Skeletal muscle satellite cell (primary cell): Measurements from ENCODE around the gene RNF43.

ENCODE experiments used
- H3K27me3 ChIP-seq: 2 replicates; pipeline ENCODE4 v1.7.0; 2013; ENCODE audit warnings: low read length; ENCODE audit not compliant: control insufficient read depth, insufficient read depth
- H3K36me3 ChIP-seq: 2 replicates; pipeline ENCODE4 v1.7.0; 2013; ENCODE audit warnings: mild to moderate bottlenecking, control low read depth, low read length; ENCODE audit not compliant: insufficient read depth
- H3K4me1 ChIP-seq: 2 replicates; pipeline ENCODE4 v1.7.0; 2013; ENCODE audit warnings: low read length; ENCODE audit not compliant: control insufficient read depth, insufficient read depth
- H3K4me2 ChIP-seq: 2 replicates; pipeline ENCODE4 v1.7.0; 2013; ENCODE audit warnings: mild to moderate bottlenecking, low read length
- H3K4me3 ChIP-seq: 2 replicates; pipeline ENCODE4 v1.7.0; 2013; ENCODE audit warnings: low read length
- H3K9ac ChIP-seq: 2 replicates; pipeline ENCODE4 v1.7.0; 2013; ENCODE audit warnings: mild to moderate bottlenecking, low read depth, low read length, moderate library complexity
- H3K9me3 ChIP-seq: replicated peaks from 2 replicates; pipeline ENCODE4 v1.7.0; 2013; ENCODE audit warnings: mild to moderate bottlenecking, control low read depth, low read length

RNF43 gene

DNA sequence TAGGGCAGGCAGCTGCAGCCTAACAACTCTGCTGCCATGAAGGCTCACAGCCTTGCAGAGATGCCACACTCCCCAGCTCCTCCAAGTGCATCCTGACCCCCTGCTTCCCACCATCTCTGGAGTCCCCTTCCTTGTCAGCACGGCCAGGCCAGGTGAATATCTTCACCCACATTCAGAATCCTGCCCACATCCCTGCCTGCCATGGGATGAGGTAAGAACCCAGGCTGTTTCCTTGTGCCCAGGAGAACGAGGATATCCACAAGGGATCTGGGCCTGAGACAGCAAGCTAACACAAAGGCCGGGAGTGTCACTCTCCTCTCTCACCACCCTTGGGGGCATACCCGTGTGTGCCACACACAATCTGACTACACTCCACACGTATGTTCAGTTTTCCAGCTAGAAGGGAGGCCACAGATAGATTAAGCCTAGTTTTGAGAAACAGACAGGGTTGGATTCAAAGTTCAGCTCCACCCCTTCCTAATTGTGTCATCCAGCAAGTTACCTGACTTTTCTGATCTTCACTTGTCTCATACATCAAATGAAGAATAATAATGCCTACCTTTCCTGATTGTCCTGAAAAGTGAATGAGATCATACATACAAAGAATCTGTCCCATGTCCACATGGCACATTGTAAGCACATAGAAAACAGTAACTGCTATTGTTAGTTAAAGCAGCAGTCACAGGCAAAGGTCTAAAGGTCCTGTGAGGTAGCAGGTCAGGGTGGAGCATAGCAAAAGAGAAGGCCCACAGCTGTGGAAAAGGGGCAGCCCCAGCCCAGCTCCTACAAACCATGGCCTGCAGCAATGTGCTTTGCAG lies 47.9 kb downstream of the RNF43 start:
- Histone ChIP-seq H3K4me2 (no peak overlapping the region), H3K9me3 (no peaks in the 10 kb centered on the region), H3K36me3 (no peaks in the 10 kb centered on the region), H3K9ac (no peak overlapping the region), H3K4me1 (no peaks in the 10 kb centered on the region), H3K4me3 (no peak overlapping the region), H3K27me3 (peaks cover 29% of the 10 kb centered on the region)

DNA sequence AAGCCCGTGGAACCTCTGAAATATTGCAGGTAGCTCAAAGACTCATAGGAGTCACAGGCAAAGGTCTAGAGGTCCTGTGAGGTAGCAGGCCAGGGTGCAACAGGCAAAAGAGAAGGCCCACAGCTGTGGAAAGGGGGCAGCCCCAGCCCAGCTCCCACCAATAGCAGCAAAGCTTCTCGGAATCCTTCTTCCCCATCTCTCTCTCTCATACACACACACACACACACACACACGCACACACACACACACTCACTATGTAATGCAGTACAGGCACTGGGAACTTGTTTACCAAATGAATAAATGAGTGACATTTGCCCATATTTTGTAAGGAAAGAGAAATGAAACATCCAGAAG lies 48.5 kb downstream of the RNF43 start:
- Histone ChIP-seq H3K4me2 (no peak overlapping the region), H3K9me3 (no peaks in the 10 kb centered on the region), H3K9ac (no peak overlapping the region), H3K27me3 (peaks cover 35% of the 10 kb centered on the region), H3K36me3 (no peaks in the 10 kb centered on the region), H3K4me3 (no peak overlapping the region), H3K4me1 (no peaks in the 10 kb centered on the region)
